MM.1S (cell line): ENCODE data around the gene TLE3.

ENCODE experiments used
- CTCF ChIP-seq: fragments of 300-600 bp; sonication (generic); IDR thresholded peaks from 2 replicates; pipeline ENCODE4 v1.5.1; 2016; ENCODE audit warnings: antibody characterized with exemption, low read length, mixed read lengths
- EZH2 ChIP-seq: fragments of 300-600 bp; sonication (generic); optimal IDR thresholded peaks from 2 replicates; pipeline ENCODE3; 2017; ENCODE audit warnings: low read depth, mild to moderate bottlenecking, antibody characterized with exemption, low read length, mixed read lengths
- EZH2phosphoT487 ChIP-seq: fragments of 300-600 bp; sonication (generic); IDR thresholded peaks from 2 replicates; pipeline ENCODE4 v1.6.1; 2018; ENCODE audit warnings: antibody characterized with exemption, low read length

DNA sequence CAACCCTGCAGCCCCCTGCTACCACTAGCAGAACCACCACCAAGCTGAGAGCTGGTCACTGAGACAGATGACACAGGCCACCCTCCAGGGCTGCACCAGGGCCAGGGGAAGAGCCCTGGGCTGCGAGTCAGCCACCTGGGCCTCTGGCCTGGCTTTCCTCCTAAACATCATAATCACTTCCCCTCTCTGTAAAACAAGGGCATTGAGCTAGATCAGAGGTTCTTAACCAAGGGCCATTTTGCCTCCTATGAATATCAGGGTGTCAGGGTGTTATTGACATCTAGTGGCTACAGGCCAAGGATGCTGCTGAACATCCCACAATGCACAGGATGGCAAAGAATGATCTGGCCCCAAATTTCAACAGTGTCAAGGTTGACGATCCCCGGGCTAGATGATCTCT is 25.2 kb downstream of the TLE3 start:
- TF ChIP-seq CTCF (no peak), EZH2 (no peak), EZH2phosphoT487 (no peak)
